Activated naive CD8-positive, alpha-beta T cell treated with anti-CD3 and anti-CD28 coated beads for 36 hours (primary cell): ENCODE data around the gene AATF. TPM values are rescaled to one million over a fixed set of nuclear protein-coding genes. Genes with fewer than 3 reads are reported as not detected.

Source experiments
- DNase-seq: peaks from one replicate; pipeline ENCODE4 v3.0.0; 2021
- H3K27ac Mint-ChIP-seq: one replicate; pipeline ENCODE4 v1.8.0; 2022; ENCODE audit warnings: mild to moderate bottlenecking, moderate library complexity, mixed read lengths
- H3K27me3 Mint-ChIP-seq: one replicate; pipeline ENCODE4 v1.8.0; 2022; ENCODE audit warnings: mild to moderate bottlenecking, mixed read lengths
- H3K36me3 Mint-ChIP-seq: one replicate; pipeline ENCODE4 v1.8.0; 2021; ENCODE audit warnings: mild to moderate bottlenecking, mixed read lengths
- H3K4me1 Mint-ChIP-seq: one replicate; pipeline ENCODE4 v1.8.0; 2021; ENCODE audit warnings: mixed read lengths
- H3K4me3 Mint-ChIP-seq: one replicate; pipeline ENCODE4 v1.8.0; 2022; ENCODE audit warnings: mild to moderate bottlenecking, moderate library complexity, mixed read lengths
- H3K9me3 Mint-ChIP-seq: one replicate; pipeline ENCODE4 v1.8.0; 2022; ENCODE audit warnings: mixed read lengths
- total RNA-seq, 2 experiments: library from RNA; stranded (reverse); gene quantifications; one replicate each; pipeline ENCODE4 v1.2.3, GENCODE V29; 2021

AATF gene
- total RNA-seq, 2 experiments from 2014 or later: 116 to 117 TPM

DNA sequence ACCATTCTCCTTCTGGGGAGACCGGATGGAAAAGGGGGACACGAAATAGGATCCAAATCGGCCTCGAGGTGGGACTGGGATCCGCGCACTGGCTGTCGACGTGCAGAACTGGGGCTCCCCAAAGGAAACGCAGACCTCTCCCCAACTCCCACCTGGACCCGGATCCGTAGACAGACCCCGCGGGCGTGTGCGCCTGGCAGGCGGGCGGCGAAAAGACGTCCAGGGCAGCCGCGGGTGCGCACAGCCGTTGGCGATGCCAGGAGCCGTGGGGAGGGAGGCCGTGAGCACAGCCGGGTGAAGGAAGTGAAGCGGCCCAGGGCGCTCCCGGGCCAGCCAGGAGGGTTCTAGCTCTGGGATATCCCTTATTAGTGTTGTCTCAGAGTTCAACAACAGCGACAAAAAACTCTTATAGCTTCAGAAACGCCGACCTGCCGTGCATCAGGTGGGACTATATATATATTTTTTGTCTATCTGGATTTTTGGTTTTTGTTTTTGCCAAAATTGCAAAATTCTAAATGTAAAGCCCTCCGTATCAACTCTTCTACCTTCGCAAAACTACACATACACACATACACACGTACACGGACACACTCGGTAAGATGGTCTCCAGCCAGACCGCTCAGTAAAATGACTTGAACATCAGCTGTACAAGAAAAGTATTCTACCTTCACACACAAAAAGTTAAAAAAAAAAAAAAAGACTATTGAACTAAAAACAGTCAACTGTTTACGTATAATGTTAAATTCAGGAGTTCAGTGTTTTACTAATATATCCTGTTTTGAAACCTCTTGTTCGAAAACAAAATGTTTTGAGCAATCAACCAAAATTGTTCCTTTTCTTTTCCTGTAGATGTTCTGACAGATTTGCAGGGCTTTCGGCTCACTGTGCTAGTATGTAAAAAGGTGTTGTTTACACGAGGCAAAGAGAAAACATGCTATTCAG is 5.2 kb upstream of the AATF start:
- Mint-ChIP-seq H3K27me3 (peaks cover 82% of the 10 kb centered on the region), H3K36me3 (no peaks in the 10 kb centered on the region), H3K4me1 (peaks cover 43% of the 10 kb centered on the region), H3K9me3 (no peaks in the 10 kb centered on the region), H3K4me3 (no peak overlapping the region), H3K27ac (no peak overlapping the region)
- peak; percentile 12 for DNase-seq

DNA sequence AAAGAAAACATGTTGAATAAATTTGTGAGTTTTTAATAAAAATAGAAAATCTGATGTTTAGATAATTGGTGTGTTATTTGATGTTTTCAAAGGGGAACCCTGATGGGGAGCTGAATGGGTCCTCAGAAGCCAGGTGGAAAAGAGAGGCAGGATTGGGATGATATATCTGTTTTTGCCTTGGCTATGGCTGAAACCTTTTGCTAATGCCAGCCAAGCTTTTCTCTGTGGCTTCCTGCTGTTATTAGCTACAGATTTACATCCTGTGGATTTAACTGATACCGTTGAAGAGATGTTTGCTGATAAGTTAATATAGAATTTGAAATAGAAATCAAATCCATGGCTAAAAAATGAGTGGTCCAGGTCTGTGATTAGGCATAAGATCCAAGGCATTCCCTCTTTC is 4.2 kb upstream of the AATF start:
- Mint-ChIP-seq H3K4me3 (no peak overlapping the region), H3K27ac (no peak overlapping the region), H3K36me3 (peaks cover 4% of the 10 kb centered on the region), H3K4me1 (peaks cover 43% of the 10 kb centered on the region), H3K9me3 (no peaks in the 10 kb centered on the region), H3K27me3 (peaks cover 74% of the 10 kb centered on the region)
- no peak for DNase-seq

DNA sequence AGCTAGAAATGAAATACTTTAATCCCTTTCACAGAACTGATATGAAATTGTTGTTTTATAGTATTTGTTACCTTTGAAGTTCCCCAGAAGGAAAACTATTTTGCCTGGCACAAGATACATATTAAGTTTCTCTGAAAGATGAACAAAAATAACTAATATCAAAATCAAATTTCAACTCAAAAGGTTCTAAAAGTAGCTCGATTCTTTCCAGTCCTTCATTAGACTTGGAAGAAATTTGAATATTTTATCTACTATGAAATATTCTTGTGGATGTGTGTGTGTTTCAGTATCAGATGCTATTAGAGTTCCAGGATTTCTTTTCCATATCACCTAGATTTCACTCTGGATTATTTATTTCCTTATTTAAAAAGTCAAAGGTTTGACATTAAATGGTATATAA is 3.6 kb upstream of the AATF start:
- Mint-ChIP-seq H3K27me3 (peaks cover 68% of the 10 kb centered on the region), H3K4me3 (no peak overlapping the region), H3K27ac (no peak overlapping the region), H3K4me1 (peaks cover 46% of the 10 kb centered on the region), H3K36me3 (peaks cover 10% of the 10 kb centered on the region), H3K9me3 (no peaks in the 10 kb centered on the region)
- no peak for DNase-seq

DNA sequence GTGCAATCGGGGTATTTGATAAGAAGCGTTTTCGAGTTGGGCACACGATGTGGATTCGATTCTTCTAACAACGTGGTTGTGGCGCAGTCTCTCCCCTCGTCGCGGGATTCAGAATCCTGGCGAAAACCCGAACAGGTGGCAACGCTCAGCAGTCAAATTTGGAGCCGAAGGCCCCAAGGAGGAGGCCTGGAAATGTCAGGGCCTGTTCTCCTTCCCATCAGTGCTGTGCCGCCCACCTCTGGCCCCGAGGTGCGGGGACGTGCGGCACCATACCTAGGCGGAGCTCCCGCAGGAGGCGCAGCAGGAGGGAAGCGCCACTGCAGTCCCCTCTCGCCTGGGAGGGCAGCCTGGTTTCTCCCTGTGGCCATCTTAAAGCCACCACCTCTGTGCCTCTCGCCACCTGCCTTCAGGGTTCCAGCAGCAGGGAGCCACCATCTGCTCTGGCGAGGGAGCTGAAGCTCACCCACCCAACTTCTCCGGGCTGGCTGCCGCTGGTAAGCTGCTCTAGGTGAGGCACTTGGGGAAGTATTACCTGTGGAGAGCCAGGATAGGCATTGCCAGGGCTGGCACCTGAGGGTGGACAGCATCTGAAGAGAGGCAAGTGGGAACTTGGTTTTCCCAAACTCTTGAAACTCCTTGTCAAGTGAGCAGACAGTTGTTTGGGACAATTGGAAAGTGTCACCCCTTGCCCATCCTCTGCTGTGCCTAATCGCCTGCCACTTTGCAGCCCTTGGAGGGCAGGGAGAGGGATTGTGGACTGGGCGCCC is 2.6 kb upstream of the AATF start:
- Mint-ChIP-seq H3K27ac (no peak overlapping the region), H3K9me3 (no peaks in the 10 kb centered on the region), H3K4me1 (peaks cover 50% of the 10 kb centered on the region), H3K27me3 (peaks cover 58% of the 10 kb centered on the region), H3K4me3 (no peak overlapping the region), H3K36me3 (peaks cover 19% of the 10 kb centered on the region)
- DNase-seq: no peak

DNA sequence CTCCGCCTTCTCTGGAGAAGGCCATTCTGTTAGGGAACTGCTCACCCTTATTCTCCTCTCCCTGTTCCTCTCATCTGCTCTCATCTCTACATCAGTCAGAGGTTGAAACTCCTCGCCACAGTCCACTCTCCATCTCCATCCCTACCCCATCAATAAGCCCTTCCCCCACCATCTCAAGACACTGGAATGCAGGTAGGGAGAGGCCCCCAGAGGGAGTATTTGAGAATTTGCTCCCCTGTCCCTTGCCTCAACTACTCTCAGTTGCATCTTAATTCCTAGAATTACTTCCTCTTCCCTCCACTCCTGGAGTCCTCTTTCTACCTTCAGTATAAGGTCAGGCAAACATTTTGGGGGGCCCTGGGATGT is 2.0 kb upstream of the AATF start:
- H3K27me3 Mint-ChIP-seq: peaks cover 52% of the 10 kb centered on the region
- peaks cover 19% of the 10 kb centered on the region for H3K36me3 Mint-ChIP-seq
- no peak overlapping the region for H3K4me3 Mint-ChIP-seq

DNA sequence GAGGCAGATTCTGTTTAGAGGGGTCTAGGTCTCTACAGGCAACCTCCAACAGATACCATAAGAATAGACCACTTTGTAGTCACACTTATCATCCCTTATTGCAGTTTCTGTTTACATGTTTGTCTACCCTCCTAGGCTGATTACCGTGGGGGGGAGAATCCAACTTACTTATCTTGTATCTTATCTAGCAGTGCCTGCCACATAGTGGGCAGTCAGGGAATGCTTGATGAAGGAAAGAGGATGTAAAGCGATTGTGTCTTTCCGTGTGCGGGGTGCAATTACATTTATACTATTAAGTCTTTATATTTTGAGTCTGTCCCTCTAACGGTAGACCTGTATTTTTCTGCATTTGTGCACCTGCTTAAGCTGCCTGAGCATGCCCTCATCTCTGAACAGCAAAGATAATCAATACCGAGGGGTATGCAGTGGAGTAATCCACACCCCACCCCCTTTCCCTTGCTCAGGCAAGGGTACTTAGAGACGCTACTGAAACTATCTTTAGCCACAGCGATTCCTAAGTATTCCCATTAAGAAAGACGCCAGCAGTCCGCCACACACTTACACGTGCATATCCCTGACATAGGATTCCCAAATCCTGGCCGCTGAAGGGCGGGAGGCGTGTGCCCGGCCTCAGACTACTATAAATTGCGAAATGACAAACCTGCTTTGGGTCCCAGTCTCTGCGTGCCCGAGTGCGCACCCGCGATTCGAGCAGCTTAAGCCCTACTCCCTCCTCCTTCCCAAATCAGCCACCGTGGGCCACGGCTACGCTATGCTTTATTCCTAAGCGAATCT is 635 bp upstream of the AATF start:
- H3K27me3 Mint-ChIP-seq: peaks cover 48% of the 10 kb centered on the region
- no peaks in the 10 kb centered on the region for H3K9me3 Mint-ChIP-seq
- no peak for DNase-seq
- H3K4me3 Mint-ChIP-seq: peak overlapping the region; percentile 92
- H3K4me1 Mint-ChIP-seq: peaks cover 58% of the 10 kb centered on the region
- H3K27ac Mint-ChIP-seq: peak overlapping the region; percentile 97
- H3K36me3 Mint-ChIP-seq: peaks cover 33% of the 10 kb centered on the region

More for the DNA sequence above, 2.0 kb upstream of the AATF start:
- DNase-seq: no peak
- H3K9me3 Mint-ChIP-seq: no peaks in the 10 kb centered on the region
- H3K4me1 Mint-ChIP-seq: peaks cover 47% of the 10 kb centered on the region
- no peak overlapping the region for H3K27ac Mint-ChIP-seq

DNA sequence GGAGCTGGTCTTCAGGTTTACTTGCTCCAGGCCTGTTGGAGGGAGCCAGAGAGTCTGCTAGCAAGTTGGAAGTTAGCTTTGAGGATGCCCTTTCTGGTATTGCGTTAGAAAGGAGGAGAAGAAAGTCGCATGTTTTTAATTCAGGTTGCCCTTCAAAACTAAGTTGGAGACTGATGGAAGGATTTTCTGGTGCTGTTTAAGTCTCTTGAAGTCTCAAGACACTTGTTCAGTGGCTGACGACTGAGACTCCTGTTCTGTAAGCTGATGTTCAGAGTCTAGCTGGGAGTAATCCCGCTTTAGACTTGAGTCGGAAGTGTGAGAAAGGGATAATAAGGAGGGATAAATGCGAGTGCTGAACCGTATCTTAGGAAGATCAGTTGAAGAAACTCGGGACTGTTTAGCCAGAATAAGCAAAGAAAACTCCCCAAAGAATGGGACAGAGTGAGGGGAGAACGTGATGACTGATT is 740 bp downstream of the AATF start:
- no peak for DNase-seq
- Mint-ChIP-seq H3K27me3 (peaks cover 35% of the 10 kb centered on the region), H3K27ac (peak overlapping the region; percentile 97), H3K4me3 (peak overlapping the region; percentile 92), H3K9me3 (no peaks in the 10 kb centered on the region), H3K36me3 (peaks cover 45% of the 10 kb centered on the region), H3K4me1 (peaks cover 62% of the 10 kb centered on the region)

DNA sequence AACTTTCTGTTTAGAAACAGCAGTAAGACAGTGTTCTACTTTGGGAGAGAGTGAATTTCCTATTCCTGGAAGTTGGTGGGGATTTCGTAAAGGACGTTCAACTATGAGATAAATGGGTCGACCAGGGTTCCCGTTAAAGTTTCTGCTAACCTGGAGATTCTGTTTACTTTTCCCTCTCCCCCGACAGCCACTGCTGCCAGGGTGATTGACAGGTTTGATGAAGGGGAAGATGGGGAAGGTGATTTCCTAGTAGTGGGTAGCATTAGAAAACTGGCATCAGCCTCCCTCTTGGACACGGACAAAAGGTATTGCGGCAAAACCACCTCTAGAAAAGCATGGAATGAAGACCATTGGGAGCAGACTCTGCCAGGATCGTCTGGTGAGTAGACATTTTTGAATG is 1.3 kb downstream of the AATF start:
- H3K27ac Mint-ChIP-seq: peak overlapping the region; percentile 97
- DNase-seq: no peak
- H3K9me3 Mint-ChIP-seq: no peaks in the 10 kb centered on the region
- H3K4me1 Mint-ChIP-seq: peaks cover 58% of the 10 kb centered on the region
- H3K27me3 Mint-ChIP-seq: peaks cover 30% of the 10 kb centered on the region
- H3K36me3 Mint-ChIP-seq: peaks cover 48% of the 10 kb centered on the region
- H3K4me3 Mint-ChIP-seq: peak overlapping the region; percentile 92

DNA sequence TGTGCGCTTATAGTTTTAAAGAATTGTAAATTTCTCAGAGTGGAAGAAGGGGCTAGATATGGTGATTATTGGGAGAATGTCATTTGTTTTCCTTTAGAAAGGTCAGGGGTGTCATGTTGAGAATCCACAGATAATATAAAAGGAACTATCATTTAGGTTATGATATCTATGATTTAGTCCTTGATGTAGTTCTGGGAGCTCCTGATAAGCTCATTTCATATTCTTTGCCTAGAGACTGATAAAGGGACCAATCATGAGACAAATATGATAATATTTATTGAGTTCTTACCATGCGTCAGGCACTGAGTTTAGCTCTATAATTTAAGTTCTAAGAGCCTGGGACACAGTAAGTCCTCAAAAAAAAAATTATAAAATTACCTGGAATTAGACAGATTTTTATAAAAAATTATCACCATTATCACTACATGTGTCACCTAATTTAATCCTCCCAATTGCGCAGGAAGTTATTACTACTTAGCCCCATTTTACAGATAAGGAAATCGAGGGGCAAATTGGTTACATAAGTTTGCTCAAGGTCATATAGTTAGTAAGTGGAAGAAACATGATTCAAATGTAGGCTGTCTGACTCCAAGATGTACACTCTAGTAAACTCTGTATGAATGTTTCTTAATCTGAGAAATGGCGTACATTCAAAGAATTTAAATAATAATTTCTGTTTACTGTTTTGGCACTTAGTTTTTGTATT is 2.5 kb downstream of the AATF start:
- Mint-ChIP-seq H3K4me1 (peaks cover 62% of the 10 kb centered on the region), H3K36me3 (peaks cover 59% of the 10 kb centered on the region), H3K4me3 (peak overlapping the region; percentile 92), H3K27ac (no peak overlapping the region), H3K27me3 (peaks cover 18% of the 10 kb centered on the region), H3K9me3 (no peaks in the 10 kb centered on the region)
- no peak for DNase-seq

DNA sequence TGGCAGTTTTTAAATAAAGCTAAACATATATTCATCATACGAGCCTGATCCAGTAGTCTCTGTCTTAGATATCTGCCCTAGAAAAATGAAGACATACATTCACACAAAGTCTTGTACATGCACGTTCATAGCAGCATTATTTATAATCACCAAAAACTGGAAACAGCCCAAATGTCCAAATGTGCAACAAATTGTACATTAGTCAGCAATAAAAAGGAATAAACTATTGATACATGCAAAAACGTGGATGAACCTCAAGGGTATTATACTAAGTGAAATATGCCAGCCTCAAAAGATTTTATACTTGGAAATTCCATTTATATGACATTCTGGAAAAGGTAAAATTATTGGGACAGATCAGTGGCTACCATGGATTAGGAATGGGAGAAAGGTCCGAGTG is 22.8 kb downstream of the AATF start:
- Mint-ChIP-seq H3K36me3 (peaks cover 33% of the 10 kb centered on the region), H3K27ac (no peak overlapping the region), H3K4me3 (no peak overlapping the region), H3K27me3 (no peaks in the 10 kb centered on the region), H3K9me3 (no peaks in the 10 kb centered on the region), H3K4me1 (peaks cover 59% of the 10 kb centered on the region)
- DNase-seq: no peak

DNA sequence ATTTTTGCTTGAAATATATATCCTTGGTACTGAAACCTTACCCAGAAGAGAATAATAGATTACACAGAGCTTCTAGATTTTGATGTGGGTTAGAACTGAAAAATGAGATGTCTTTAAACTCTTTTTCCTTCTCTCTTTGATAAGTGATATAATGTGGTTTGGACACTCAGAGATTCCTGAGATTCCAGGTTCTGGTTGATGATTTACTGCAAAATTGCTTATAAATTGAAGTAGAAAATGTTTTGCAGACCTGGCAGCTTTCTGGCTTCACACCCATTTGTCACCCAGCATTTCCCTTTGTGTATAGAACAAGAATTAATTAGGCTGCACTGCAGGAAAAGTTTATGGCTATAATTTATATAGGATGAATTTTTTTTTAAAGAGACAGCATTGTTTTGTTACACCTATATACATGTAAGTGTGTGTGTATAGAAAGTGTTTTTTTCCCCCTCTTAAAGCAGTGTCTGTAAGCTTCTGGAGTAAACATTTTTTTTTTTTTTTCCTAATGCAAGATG is 23.5 kb downstream of the AATF start:
- Mint-ChIP-seq H3K27ac (no peak overlapping the region), H3K27me3 (no peaks in the 10 kb centered on the region), H3K9me3 (no peaks in the 10 kb centered on the region), H3K36me3 (peaks cover 30% of the 10 kb centered on the region), H3K4me3 (no peak overlapping the region), H3K4me1 (peaks cover 60% of the 10 kb centered on the region)
- no peak for DNase-seq

DNA sequence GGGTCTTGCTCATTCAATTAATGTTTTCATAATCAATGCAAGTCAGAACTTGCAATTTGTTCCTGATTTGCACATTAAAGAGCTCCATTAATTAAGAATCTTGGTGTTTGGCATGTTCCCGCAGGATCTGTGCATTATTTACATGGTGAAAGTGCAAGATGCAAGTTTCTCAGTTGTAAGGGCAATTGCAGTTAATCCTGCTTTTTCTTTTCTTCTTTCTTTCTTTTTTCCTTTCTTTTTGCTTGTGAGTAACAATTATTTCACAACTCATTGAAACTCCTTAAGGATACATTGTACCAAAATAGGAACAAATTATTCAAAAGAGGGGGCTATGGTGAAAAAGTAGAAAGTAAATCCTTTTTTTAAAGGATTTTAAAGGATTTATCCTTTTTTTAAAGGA is 24.2 kb downstream of the AATF start:
- Mint-ChIP-seq H3K27me3 (no peaks in the 10 kb centered on the region), H3K4me1 (peaks cover 59% of the 10 kb centered on the region), H3K36me3 (peaks cover 23% of the 10 kb centered on the region), H3K4me3 (no peak overlapping the region), H3K9me3 (no peaks in the 10 kb centered on the region), H3K27ac (no peak overlapping the region)
- DNase-seq: no peak

DNA sequence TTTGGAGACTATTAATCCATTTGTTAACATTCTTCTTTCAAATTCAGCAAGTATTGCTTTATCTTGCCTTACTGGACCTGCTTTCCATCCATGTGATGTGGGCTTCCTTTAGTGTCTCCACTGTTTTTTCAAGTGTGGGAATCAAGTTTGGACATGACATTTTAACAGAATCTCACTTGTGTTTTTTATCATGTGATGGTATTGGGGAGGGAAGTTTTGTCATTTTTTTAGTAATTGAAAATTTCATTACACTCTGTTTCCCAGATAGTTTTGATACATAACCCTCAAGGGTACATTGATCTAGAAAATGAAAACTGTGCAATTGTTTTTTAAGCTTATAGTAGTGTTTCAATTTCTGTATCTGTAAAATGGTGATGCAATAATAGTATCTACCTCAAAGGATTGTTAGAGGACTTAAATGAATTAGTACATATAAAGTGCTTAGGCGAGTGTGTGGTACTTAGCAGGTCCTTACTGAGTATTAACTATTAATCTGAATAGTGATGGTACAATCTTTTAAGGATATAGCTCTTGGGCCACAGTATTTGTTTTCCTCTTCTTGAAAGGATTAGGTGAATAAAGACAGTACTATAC is 27.3 kb downstream of the AATF start:
- Mint-ChIP-seq H3K4me3 (no peak overlapping the region), H3K4me1 (peaks cover 47% of the 10 kb centered on the region), H3K27me3 (no peaks in the 10 kb centered on the region), H3K36me3 (peaks cover 10% of the 10 kb centered on the region), H3K9me3 (no peaks in the 10 kb centered on the region), H3K27ac (no peak overlapping the region)
- no peak for DNase-seq

DNA sequence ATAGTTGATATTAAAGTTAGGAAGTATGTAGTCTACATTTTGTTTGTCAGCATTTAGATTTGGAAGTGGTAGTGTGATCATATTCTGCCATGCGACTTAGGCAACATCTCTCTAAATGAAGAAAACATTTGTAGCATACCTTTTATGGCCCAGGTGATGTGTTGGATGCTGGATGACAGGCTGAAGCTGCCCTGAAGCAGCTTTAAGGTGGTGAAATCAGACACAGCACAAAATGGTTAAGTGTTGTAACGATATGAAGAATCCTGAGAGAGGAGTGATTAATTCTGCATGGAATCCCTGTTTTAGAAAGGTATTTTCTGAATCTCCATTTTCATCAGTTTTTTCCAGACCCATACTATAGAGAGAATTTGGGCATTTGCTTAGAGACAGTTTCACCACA is 28.3 kb downstream of the AATF start:
- no peak for DNase-seq

More for the DNA sequence above, 28.3 kb downstream of the AATF start:
- H3K36me3 Mint-ChIP-seq: peaks cover 17% of the 10 kb centered on the region
- H3K27me3 Mint-ChIP-seq: no peaks in the 10 kb centered on the region
- no peak overlapping the region for H3K4me3 Mint-ChIP-seq
- peaks cover 40% of the 10 kb centered on the region for H3K4me1 Mint-ChIP-seq
- H3K9me3 Mint-ChIP-seq: no peaks in the 10 kb centered on the region
- peak overlapping the region; percentile 6 for H3K27ac Mint-ChIP-seq
